T-cell (primary cell): Measurements from ENCODE around the gene PCMTD2. TPM values are rescaled to one million over a fixed set of nuclear protein-coding genes. Genes with fewer than 3 reads are reported as not detected.
"Not testable (repeated sequence)": the region's sequence is repeated elsewhere in the genome, so short reads cannot be mapped to it uniquely, and the experiment has no call there.

Source experiments
- ATAC-seq, 4 experiments: fragments of 200-7000 bp in 3 of 4; fragments of 150-1000 bp in 1 of 4; cut with Tn5 transposase; replicated peaks in 1 of 4; 1 replicate in 3 of 4; 2 replicates in 1 of 4; pipeline ENCODE4 v1.10.0; 2021; ENCODE audit warnings: moderate library complexity in 3 of 4, mild to moderate bottlenecking in 2 of 4, moderate number of reproducible peaks in 1 of 4
- CTCF ChIA-PET, 2 donors: fragments of 300-600 bp; sonication (Branson Sonifier 250); formaldehyde crosslinking; loops; one replicate each; lab custom pipeline; 2022; ENCODE audit warnings: antibody characterized with exemption in 2 of 2; lab: Charles Lee
- POLR2A ChIA-PET, 2 donors: fragments of 300-600 bp; sonication (Branson Sonifier 250); formaldehyde crosslinking; loops; one replicate each; lab custom pipeline; 2022; ENCODE audit warnings: antibody characterized with exemption in 2 of 2; lab: Charles Lee
- DNase-seq, 35 experiments: peaks; one replicate each; pipeline versions ENCODE4 v3.0.0 to v3.0.0-alpha.2; 2013 to 2023
- H3K27ac ChIP-seq: one replicate; pipeline ENCODE4 v1.5.1; 2013; ENCODE audit warnings: low read length
- H3K27me3 ChIP-seq, 2 experiments: replicated peaks in 1 of 2; 1 replicate in 1 of 2; 2 replicates in 1 of 2; pipeline versions ENCODE4 v1.6.1 to v1.7.0; 2013; ENCODE audit warnings: low read length in 1 of 2, mixed read lengths in 1 of 2; ENCODE audit not compliant: control insufficient read depth in 2 of 2, insufficient read depth in 2 of 2; ENCODE audit errors: extremely low read depth in 1 of 2
- H3K36me3 ChIP-seq, 2 donors: 1 replicate in 1 of 2; 2 replicates in 1 of 2; pipeline versions ENCODE4 v1.6.1 to v1.7.0; 2013; ENCODE audit warnings: low read length in 1 of 2; ENCODE audit not compliant: control insufficient read depth in 2 of 2, insufficient read depth in 1 of 2; ENCODE audit errors: extremely low read depth in 1 of 2
- H3K4me1 ChIP-seq, 2 experiments: 1 replicate in 1 of 2; 2 replicates in 1 of 2; pipeline versions ENCODE4 v1.6.1 to v1.7.0; 2013; ENCODE audit warnings: low read length in 2 of 2, mixed read lengths in 1 of 2; ENCODE audit not compliant: insufficient read depth in 2 of 2, control insufficient read depth in 1 of 2; ENCODE audit errors: extremely low read depth in 1 of 2
- H3K4me3 ChIP-seq, 2 donors: 1 replicate in 1 of 2; 2 replicates in 1 of 2; pipeline versions ENCODE4 v1.5.1 to v1.7.0; 2013; ENCODE audit warnings: mild to moderate bottlenecking in 2 of 2, low read length in 1 of 2, moderate library complexity in 1 of 2; ENCODE audit not compliant: control insufficient read depth in 1 of 2; ENCODE audit errors: extremely low read depth in 1 of 2
- H3K9me3 ChIP-seq: 2 replicates; pipeline ENCODE4 v1.7.0; 2013
- H3K27ac Mint-ChIP-seq, 2 donors: one replicate each; pipeline ENCODE4 v1.8.0; 2020 to 2021; ENCODE audit warnings: mild to moderate bottlenecking in 2 of 2, mixed read lengths in 2 of 2
- H3K27me3 Mint-ChIP-seq, 2 donors: one replicate each; pipeline ENCODE4 v1.8.0; 2021 to 2022; ENCODE audit warnings: mixed read lengths in 2 of 2
- H3K36me3 Mint-ChIP-seq: one replicate; pipeline ENCODE4 v1.8.0; 2021; ENCODE audit warnings: mixed read lengths
- H3K4me1 Mint-ChIP-seq, 3 donors: one replicate each; pipeline ENCODE4 v1.8.0; 2020 to 2022; ENCODE audit warnings: mixed read lengths in 3 of 3, mild to moderate bottlenecking in 1 of 3
- H3K4me3 Mint-ChIP-seq, 3 donors: one replicate each; pipeline ENCODE4 v1.8.0; 2020 to 2022; ENCODE audit warnings: mild to moderate bottlenecking in 3 of 3, mixed read lengths in 3 of 3, moderate library complexity in 3 of 3
- H3K9me3 Mint-ChIP-seq, 3 donors: one replicate each; pipeline ENCODE4 v1.8.0; 2020 to 2022; ENCODE audit warnings: mixed read lengths in 3 of 3
- WGBS: methylation state at CpG from one replicate; pipeline ENCODE4 v1.1.5; 2013; ENCODE audit warnings: missing lambda C conversion rate; ENCODE audit not compliant: insufficient coverage; 5-methylcytosine and 5-hydroxymethylcytosine counted together
- total RNA-seq, 35 experiments: library from RNA in 6 of 35; stranded (reverse) in 6 of 35; fragments of 120-200 nt in 1 of 35; gene quantifications; one replicate each; pipeline versions ENCODE4 v1.2.1 to v1.2.4 and lab custom pipeline; 2013 to 2026

Gene PCMTD2
- total RNA-seq, 5 donors from 2014 or later (not counting 1 experiment from before 2014, with no cell fraction given): 92.0 to 175 (median 160) TPM

DNA sequence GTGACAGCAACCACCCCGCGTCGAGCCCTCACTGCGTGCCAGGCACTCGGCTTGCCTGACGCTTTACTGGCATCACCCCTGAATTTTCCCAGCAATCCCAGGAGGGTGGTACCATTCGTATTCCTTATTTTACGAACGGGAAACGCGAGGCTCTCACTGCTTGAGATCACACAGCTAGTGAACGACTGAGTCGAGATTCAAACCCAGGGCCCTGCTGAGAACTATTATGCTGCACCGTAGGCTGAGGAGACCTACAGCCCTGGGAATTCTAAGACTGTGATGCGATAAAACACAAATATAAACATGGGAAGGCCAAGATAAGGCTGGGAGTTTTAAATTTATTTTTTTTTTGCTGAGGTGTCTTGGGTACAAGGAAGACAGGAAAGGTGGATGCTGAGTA is 60.3 kb downstream of the PCMTD2 start:
- DNase-seq, ATAC-seq, H3K36me3 Mint-ChIP-seq, H3K9me3 ChIP-seq, H3K4me3 ChIP-seq, H3K4me1 ChIP-seq, H3K27ac ChIP-seq, H3K36me3 ChIP-seq, H3K4me1 Mint-ChIP-seq, CTCF ChIA-PET, H3K9me3 Mint-ChIP-seq, H3K27ac Mint-ChIP-seq, POLR2A ChIA-PET: not testable (repeated sequence)
- Mint-ChIP-seq H3K27me3 (peaks cover 3 to 30% of the 10 kb centered on the region in 2 donors), H3K4me3 (peak overlapping the region in 2 of 3 donors; percentile 25 to 47)
- peaks cover 0 to 21% of the 10 kb centered on the region in 2 experiments for H3K27me3 ChIP-seq
- 94% methylated on average over 3 of the region's 15 CpGs for WGBS

GRCh38 chr20:64316415-64317083 is 61.0 kb downstream of the PCMTD2 start:
- H3K9me3 ChIP-seq, H3K4me1 Mint-ChIP-seq, H3K4me3 ChIP-seq, H3K9me3 Mint-ChIP-seq, H3K36me3 ChIP-seq, POLR2A ChIA-PET, H3K4me3 Mint-ChIP-seq, H3K27ac ChIP-seq, CTCF ChIA-PET, H3K27ac Mint-ChIP-seq, H3K36me3 Mint-ChIP-seq, H3K4me1 ChIP-seq: not testable (repeated sequence)
- DNase-seq (peak in 4 of 35 experiments; percentile 2 to 14 (median 8)), ATAC-seq (peak in 3 of 4 experiments; percentile 44 to 52 (median 47))
- peaks cover 0 to 21% of the 10 kb centered on the region in 2 experiments for H3K27me3 ChIP-seq
- H3K27me3 Mint-ChIP-seq: peaks cover 3 to 30% of the 10 kb centered on the region in 2 donors
- WGBS: 6% methylated on average over 43 of the region's 87 CpGs

DNA sequence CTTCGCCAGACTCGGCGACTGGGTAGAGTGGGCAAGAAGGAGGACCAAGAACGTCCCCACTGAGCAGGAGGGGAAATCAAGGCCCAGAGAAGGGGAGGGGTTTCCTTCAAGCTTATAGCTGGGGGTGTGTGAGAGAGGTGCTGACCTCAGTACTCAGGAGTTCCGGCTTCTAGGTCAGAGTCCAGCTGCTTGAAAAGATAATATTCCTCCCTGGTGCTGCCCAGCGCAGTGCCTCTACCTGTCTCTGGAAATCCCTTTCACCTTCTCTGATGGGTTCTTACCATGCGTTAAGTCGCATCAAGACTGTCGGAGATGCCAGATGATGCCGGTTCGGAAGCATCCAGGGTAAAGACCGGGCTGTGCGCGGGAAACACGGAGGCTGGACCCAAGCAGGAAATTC is 61.8 kb downstream of the PCMTD2 start:
- H3K4me1 Mint-ChIP-seq, POLR2A ChIA-PET, H3K36me3 Mint-ChIP-seq: not testable (repeated sequence)

GRCh38 chr20:64318056-64318455 is 62.5 kb downstream of the PCMTD2 start:
- POLR2A ChIA-PET, H3K4me3 Mint-ChIP-seq, H3K36me3 Mint-ChIP-seq, H3K9me3 ChIP-seq, H3K9me3 Mint-ChIP-seq, H3K4me3 ChIP-seq, H3K27ac Mint-ChIP-seq, H3K36me3 ChIP-seq, DNase-seq, CTCF ChIA-PET, H3K27ac ChIP-seq, H3K4me1 Mint-ChIP-seq, ATAC-seq, H3K4me1 ChIP-seq: not testable (repeated sequence)
- H3K27me3 ChIP-seq: peaks cover 0 to 25% of the 10 kb centered on the region in 2 experiments
- WGBS: no CpG with 5 or more reads among the region's 8 CpGs
- peaks cover 3 to 32% of the 10 kb centered on the region in 2 donors for H3K27me3 Mint-ChIP-seq

More for the DNA sequence above, 61.8 kb downstream of the PCMTD2 start:
- CTCF ChIA-PET, ATAC-seq, H3K27ac ChIP-seq, H3K9me3 Mint-ChIP-seq, H3K9me3 ChIP-seq, H3K4me3 Mint-ChIP-seq, H3K4me1 ChIP-seq, DNase-seq, H3K4me3 ChIP-seq, H3K27ac Mint-ChIP-seq, H3K36me3 ChIP-seq: not testable (repeated sequence)
- peaks cover 3 to 30% of the 10 kb centered on the region in 2 donors for H3K27me3 Mint-ChIP-seq
- WGBS: no CpG with 5 or more reads among the region's 15 CpGs
- H3K27me3 ChIP-seq: peaks cover 0 to 21% of the 10 kb centered on the region in 2 experiments

DNA sequence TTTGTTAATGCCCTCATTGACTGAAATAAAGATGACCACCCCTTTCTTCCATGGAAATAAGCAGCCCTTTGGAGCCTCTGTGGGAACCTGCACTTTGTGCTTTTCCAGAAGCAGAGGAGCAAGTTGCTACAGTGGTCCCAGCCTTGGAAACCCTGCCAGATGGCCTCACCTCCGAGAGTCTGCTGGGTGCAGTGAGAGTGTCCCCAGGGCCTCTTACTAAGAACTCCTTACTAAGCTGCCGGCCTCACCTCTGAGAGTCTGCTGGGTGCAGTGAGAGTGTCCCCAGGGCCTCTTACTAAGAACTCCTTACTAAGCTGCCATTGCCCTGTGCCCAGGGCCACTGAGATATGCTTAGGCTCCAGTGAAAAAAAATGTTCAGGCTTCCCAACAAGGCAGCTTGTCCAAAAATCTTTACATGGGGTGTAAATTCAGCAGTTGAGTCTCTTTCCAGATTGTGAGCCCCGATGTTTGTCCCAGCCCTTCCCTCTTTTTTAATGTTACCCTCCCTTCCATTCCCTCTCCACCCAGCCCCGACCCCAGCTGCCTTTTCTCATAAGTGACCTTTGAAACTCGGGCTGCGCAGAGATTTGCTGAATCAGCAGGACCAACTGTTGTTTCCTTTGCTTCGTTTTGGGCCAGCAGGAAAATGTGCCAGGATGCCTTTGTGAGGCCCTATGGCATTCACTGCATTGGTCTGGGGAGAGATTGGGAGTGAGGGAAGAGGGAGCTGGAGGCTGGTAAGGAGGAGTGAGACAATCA is 66.7 kb downstream of the PCMTD2 start:
- 61% methylated on average over 4 of the region's 7 CpGs for WGBS
- H3K36me3 ChIP-seq, H3K9me3 Mint-ChIP-seq, H3K4me1 Mint-ChIP-seq, H3K4me3 Mint-ChIP-seq, CTCF ChIA-PET, POLR2A ChIA-PET, H3K4me1 ChIP-seq, H3K4me3 ChIP-seq, H3K36me3 Mint-ChIP-seq, H3K27ac ChIP-seq, H3K9me3 ChIP-seq, H3K27ac Mint-ChIP-seq, DNase-seq, ATAC-seq: not testable (repeated sequence)
- H3K27me3 ChIP-seq: peaks cover 0 to 27% of the 10 kb centered on the region in 2 experiments
- peaks cover 0 to 40% of the 10 kb centered on the region in 2 donors for H3K27me3 Mint-ChIP-seq
